HCT116 (cell line): ENCODE results near the gene DCAF6. TPM values are rescaled to one million over a fixed set of nuclear protein-coding genes. Genes with fewer than 3 reads are reported as not detected.

ENCODE experiments used
- ATAC-seq: fragments of 200-7000 bp; cut with Tn5 transposase; 2 replicates; pipeline ENCODE4 v1.9.1; 2020; ENCODE audit warnings: mild to moderate bottlenecking, moderate library complexity
- BruUV-seq: library from RNA; stranded (reverse); fragments of 400-500 nt; replicated peaks from 2 replicates; lab custom pipeline; 2021; lab: Mats Ljungman, UMichigan
- CTCF ChIA-PET: fragments of 300-600 bp; sonication (Branson Sonifier 250); formaldehyde crosslinking; loops from one replicate; lab custom pipeline; 2021; ENCODE audit warnings: antibody characterized with exemption; lab: Charles Lee
- POLR2A ChIA-PET: fragments of 300-600, 350-600 bp; sonication (Branson Sonifier 250); formaldehyde crosslinking; loops from one replicate; lab custom pipeline; 2021; ENCODE audit warnings: antibody characterized with exemption; lab: Charles Lee
- RAD21 ChIA-PET, 2 experiments: fragments of 300-600 bp; sonication (Branson Sonifier 250); formaldehyde crosslinking; loops; one replicate each; lab custom pipeline; 2023; ENCODE audit warnings: low total read pairs in 2 of 2; ENCODE audit not compliant: uncharacterized antibody in 2 of 2, unreplicated experiment in 2 of 2, low non-redundant PET in 1 of 2; lab: Charles Lee
- DNase-seq: peaks from one replicate; pipeline ENCODE4 v3.0.0-alpha.2; 2010; ENCODE audit warnings: low read depth, low spot score
- H2AFZ ChIP-seq: fragments of 200-600 bp; shearing (Covaris generic), sonication (generic); 2 replicates; pipeline ENCODE4 v1.6.1; 2017; ENCODE audit warnings: low read depth, mixed run types, mixed read lengths, antibody characterized with exemption, low read length; ENCODE audit not compliant: poor library complexity, severe bottlenecking
- H3K27ac ChIP-seq: 2 replicates; pipeline ENCODE4 v1.5.1; 2012; ENCODE audit warnings: low read depth, low read length
- H3K27me3 ChIP-seq: fragments of 200-600 bp; sonication (generic); 2 replicates; pipeline ENCODE4 v1.6.1; 2016; ENCODE audit warnings: mixed run types, low read length, mixed read lengths; ENCODE audit not compliant: insufficient read depth
- H3K36me3 ChIP-seq, 2 experiments: fragments of 200-500 bp in 1 of 2; fragments of 200-600 bp in 1 of 2; sonication (Bioruptor generic) in 1 of 2; sonication (generic) in 1 of 2; 2 replicates each; pipeline versions ENCODE4 v1.5.1 to v1.6.1; 2014 to 2016; ENCODE audit warnings: low read length in 2 of 2, inconsistent platforms in 1 of 2, mixed read lengths in 1 of 2, mixed run types in 1 of 2; ENCODE audit not compliant: insufficient read depth in 2 of 2, control insufficient read depth in 1 of 2
- H3K4me1 ChIP-seq, 2 experiments: fragments of 200-600 bp in 1 of 2; sonication (generic) in 1 of 2; 2 replicates each; pipeline versions ENCODE4 v1.5.1 to v1.6.1; 2012 to 2017; ENCODE audit warnings: low read length in 2 of 2, inconsistent platforms in 1 of 2, mild to moderate bottlenecking in 1 of 2, mixed read lengths in 1 of 2, mixed run types in 1 of 2, moderate library complexity in 1 of 2; ENCODE audit not compliant: insufficient read depth in 2 of 2, control insufficient read depth in 1 of 2
- H3K4me2 ChIP-seq: fragments of 200-600 bp; sonication (generic); 2 replicates; pipeline ENCODE4 v1.6.1; 2017; ENCODE audit warnings: mixed run types, low read length, mixed read lengths
- H3K4me3 ChIP-seq, 2 experiments: fragments of 200-600 bp in 1 of 2; sonication (generic) in 1 of 2; replicated peaks in 1 of 2; 2 replicates each; pipeline ENCODE4 v1.5.1; 2011 to 2016; ENCODE audit warnings: low read length in 2 of 2, control low read depth in 1 of 2, low read depth in 1 of 2, mild to moderate bottlenecking in 1 of 2, mixed read lengths in 1 of 2, mixed run types in 1 of 2
- H3K79me2 ChIP-seq: fragments of 200-600 bp; sonication (generic); 2 replicates; pipeline ENCODE4 v1.6.1; 2017; ENCODE audit warnings: mild to moderate bottlenecking, mixed run types, low read length, moderate library complexity, mixed read lengths; ENCODE audit not compliant: insufficient read depth
- H3K9ac ChIP-seq: fragments of 200-600 bp; sonication (generic); 2 replicates; pipeline ENCODE4 v1.6.1; 2016; ENCODE audit warnings: low read length, mixed read lengths
- H3K9me2 ChIP-seq: fragments of 200-600 bp; sonication (generic), shearing (Covaris generic); 2 replicates; pipeline ENCODE4 v1.6.1; 2017; ENCODE audit warnings: mixed run types, mild to moderate bottlenecking, moderate library complexity; ENCODE audit not compliant: insufficient read depth
- H3K9me3 ChIP-seq, 2 experiments: fragments of 200-500 bp in 1 of 2; fragments of 200-600 bp in 1 of 2; sonication (Bioruptor generic) in 1 of 2; sonication (generic) in 1 of 2; 2 replicates each; pipeline ENCODE4 v1.6.1; 2014 to 2017; ENCODE audit warnings: low read length in 2 of 2, mixed read lengths in 2 of 2, inconsistent platforms in 1 of 2, low read depth in 1 of 2, mild to moderate bottlenecking in 1 of 2, mixed run types in 1 of 2, moderate library complexity in 1 of 2; ENCODE audit not compliant: control insufficient read depth in 1 of 2, insufficient read depth in 1 of 2
- H4K20me1 ChIP-seq: fragments of 200-600 bp; sonication (generic), shearing (Covaris generic); 2 replicates; pipeline ENCODE4 v1.6.1; 2017; ENCODE audit warnings: mixed run types, mild to moderate bottlenecking, moderate library complexity; ENCODE audit not compliant: insufficient read depth
- CTCF ChIP-seq, 3 experiments: fragments of 200-600 bp in 1 of 3; sonication (generic) in 1 of 3; IDR thresholded peaks in 2 of 3; conservative IDR thresholded peaks in 1 of 3; 2 replicates each; pipeline ENCODE4 v1.5.1; 2012 to 2017; ENCODE audit warnings: low read depth in 2 of 3, low read length in 2 of 3, antibody characterized with exemption in 1 of 3, borderline replicate concordance in 1 of 3, control low read depth in 1 of 3, mild to moderate bottlenecking in 1 of 3, mixed read lengths in 1 of 3, mixed run types in 1 of 3, moderate library complexity in 1 of 3; ENCODE audit not compliant: insufficient read depth in 1 of 3
- ELF1 ChIP-seq: IDR thresholded peaks from 2 replicates; pipeline ENCODE4 v1.6.1; 2012; ENCODE audit warnings: low read depth, borderline replicate concordance
- EZH2 ChIP-seq: fragments of 200-600 bp; sonication (generic); IDR thresholded peaks from 2 replicates; pipeline ENCODE4 v1.6.1; 2017; ENCODE audit warnings: antibody characterized with exemption, mixed run types
- FOSL1 ChIP-seq: IDR thresholded peaks from 2 replicates; pipeline ENCODE4 v1.6.1; 2012; ENCODE audit warnings: low read depth
- JUND ChIP-seq: IDR thresholded peaks from 2 replicates; pipeline ENCODE4 v1.6.1; 2012
- POLR2A ChIP-seq: IDR thresholded peaks from 2 replicates; pipeline ENCODE4 v1.7.0; 2011; ENCODE audit warnings: borderline replicate concordance; ENCODE audit not compliant: insufficient read depth, insufficient read length; ENCODE audit errors: extremely low read depth
- POLR2AphosphoS5 ChIP-seq: IDR thresholded peaks from 2 replicates; pipeline ENCODE4 v1.6.1; 2011; ENCODE audit warnings: mild to moderate bottlenecking, low read depth, low read length, moderate library complexity
- SIN3A ChIP-seq: IDR thresholded peaks from 2 replicates; pipeline ENCODE4 v1.6.1; 2012; ENCODE audit warnings: low read depth
- SP1 ChIP-seq: IDR thresholded peaks from 2 replicates; pipeline ENCODE4 v1.6.1; 2012; ENCODE audit warnings: low read depth
- YY1 ChIP-seq: IDR thresholded peaks from 2 replicates; pipeline ENCODE4 v1.6.1; 2011; ENCODE audit warnings: low read length, low read depth, moderate library complexity, mild to moderate bottlenecking; ENCODE audit not compliant: insufficient replicate concordance; ENCODE audit errors: extremely low read depth
- ZFX ChIP-seq: fragments of 450-650 bp; IDR thresholded peaks from 2 replicates; pipeline ENCODE4 v1.6.1; 2017
- intact Hi-C: fragments of 100-400 bp; cut with micrococcal nuclease; formaldehyde crosslinking; loops from 2 replicates; pipeline ENCODE4 v1.10.0; 2022
- total RNA-seq: library from RNA; stranded (reverse); gene quantifications from one replicate; pipeline ENCODE4 v1.2.1, GENCODE V29; 2021; ENCODE audit not compliant: unreplicated experiment
- TF ChIP-seq, protein P1 (sequence below): IDR thresholded peaks from 2 replicates; pipeline ENCODE4 v1.6.1; 2012

DCAF6 gene
- total RNA-seq, 1 experiment from 2014 or later, result 34.2 TPM

DNA sequence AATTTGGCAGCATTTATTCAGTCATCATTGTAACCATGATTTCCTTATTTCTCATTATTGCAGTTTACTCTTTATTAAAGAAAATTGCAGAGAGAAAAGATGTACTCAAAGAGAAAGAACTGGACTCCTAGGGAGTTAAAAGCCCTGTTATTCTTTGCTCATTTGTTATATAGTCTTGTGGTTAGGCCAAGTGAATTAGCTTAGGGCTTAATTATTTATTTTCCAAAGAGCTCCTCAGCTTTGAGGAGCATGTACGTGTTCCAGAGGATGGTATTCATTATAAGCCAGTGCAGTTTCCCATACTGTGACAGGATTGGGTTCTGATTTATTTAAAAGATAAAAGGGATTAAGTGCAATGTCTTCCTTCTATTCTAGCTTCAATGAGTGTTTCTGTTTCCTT is 113.8 kb downstream of the DCAF6 start:
- no peaks in the 10 kb centered on the region for H4K20me1 ChIP-seq
- no peaks in the 10 kb centered on the region for H3K4me1 ChIP-seq
- no peak for TF ChIP-seq ZFX
- TF ChIP-seq SIN3A, result no peak
- no peak for TF ChIP-seq CTCF (IDR thresholded peaks at IDR 0.05 in 2 of 3, conservative IDR thresholded peaks at IDR 0.05 in 1 of 3; ENCODE audit: borderline replicate concordance in 1 of 3, insufficient read depth in 1 of 3, low read depth in 2 of 3, low read length in 2 of 3)
- TF ChIP-seq FOSL1, result no peak
- TF ChIP-seq SP1, result no peak
- TF ChIP-seq JUND, result no peak
- TF ChIP-seq ELF1, result no peak
- TF ChIP-seq, protein P1, sequence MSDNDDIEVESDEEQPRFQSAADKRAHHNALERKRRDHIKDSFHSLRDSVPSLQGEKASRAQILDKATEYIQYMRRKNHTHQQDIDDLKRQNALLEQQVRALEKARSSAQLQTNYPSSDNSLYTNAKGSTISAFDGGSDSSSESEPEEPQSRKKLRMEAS, result no peak
- TF ChIP-seq POLR2AphosphoS5, result no peak
- TF ChIP-seq EZH2, result no peak
- H3K9me2 ChIP-seq, result no peaks in the 10 kb centered on the region
- CTCF ChIA-PET, result no interaction called here
- no peak for ATAC-seq
- no TSS peak for BruUV-seq
- intact Hi-C loops, result no loop called here
- no peaks in the 10 kb centered on the region for H3K27me3 ChIP-seq
- no peak for DNase-seq
- H3K4me3 ChIP-seq, result no peak overlapping the region
- H3K4me2 ChIP-seq, result no peak overlapping the region
- H3K36me3 ChIP-seq, result no peaks in the 10 kb centered on the region
- H2AFZ ChIP-seq, result no peak overlapping the region
- RAD21 ChIA-PET, result no interaction called here
- H3K9me3 ChIP-seq, result no peaks in the 10 kb centered on the region
- no peak overlapping the region for H3K27ac ChIP-seq
- H3K9ac ChIP-seq, result no peak overlapping the region
- no peaks in the 10 kb centered on the region for H3K79me2 ChIP-seq
- POLR2A ChIA-PET, result no interaction called here

GRCh38 chr1:168050880-168051279 is 114.4 kb downstream of the DCAF6 start:
- ATAC-seq (no peak), DNase-seq (no peak)
- H3K4me1 ChIP-seq, result no peaks in the 10 kb centered on the region
- CTCF ChIA-PET, result no interaction called here
- TF ChIP-seq FOSL1 (no peak), ZFX (no peak), CTCF (IDR thresholded peaks at IDR 0.05 in 2 of 3, conservative IDR thresholded peaks at IDR 0.05 in 1 of 3; ENCODE audit: borderline replicate concordance in 1 of 3, insufficient read depth in 1 of 3, low read depth in 2 of 3, low read length in 2 of 3) (no peak), POLR2A (no peak), SIN3A (no peak), YY1 (no peak), SP1 (no peak)
- TF ChIP-seq, all 23 proteins: peak for 0
- POLR2A ChIA-PET, result no interaction called here
- H3K79me2 ChIP-seq, result no peaks in the 10 kb centered on the region
- no peak overlapping the region for H3K4me3 ChIP-seq
- no peak overlapping the region for H3K27ac ChIP-seq
- no peaks in the 10 kb centered on the region for H4K20me1 ChIP-seq
- no peaks in the 10 kb centered on the region for H3K27me3 ChIP-seq
- H2AFZ ChIP-seq, result no peak overlapping the region
- H3K9me2 ChIP-seq, result no peaks in the 10 kb centered on the region
- H3K4me2 ChIP-seq, result no peak overlapping the region
- RAD21 ChIA-PET, result no interaction called here
- intact Hi-C loops, result no loop called here
- no peaks in the 10 kb centered on the region for H3K36me3 ChIP-seq
- no peaks in the 10 kb centered on the region for H3K9me3 ChIP-seq
- no peak overlapping the region for H3K9ac ChIP-seq
- no TSS peak for BruUV-seq
